Inflammatory macrophage (primary cell): ENCODE data around the gene TEX19.

Experiments used
- DNase-seq, 2 donors: peaks; one replicate each; pipeline ENCODE4 v3.0.0-alpha.2; 2020 to 2022

Gene TEX19

DNA sequence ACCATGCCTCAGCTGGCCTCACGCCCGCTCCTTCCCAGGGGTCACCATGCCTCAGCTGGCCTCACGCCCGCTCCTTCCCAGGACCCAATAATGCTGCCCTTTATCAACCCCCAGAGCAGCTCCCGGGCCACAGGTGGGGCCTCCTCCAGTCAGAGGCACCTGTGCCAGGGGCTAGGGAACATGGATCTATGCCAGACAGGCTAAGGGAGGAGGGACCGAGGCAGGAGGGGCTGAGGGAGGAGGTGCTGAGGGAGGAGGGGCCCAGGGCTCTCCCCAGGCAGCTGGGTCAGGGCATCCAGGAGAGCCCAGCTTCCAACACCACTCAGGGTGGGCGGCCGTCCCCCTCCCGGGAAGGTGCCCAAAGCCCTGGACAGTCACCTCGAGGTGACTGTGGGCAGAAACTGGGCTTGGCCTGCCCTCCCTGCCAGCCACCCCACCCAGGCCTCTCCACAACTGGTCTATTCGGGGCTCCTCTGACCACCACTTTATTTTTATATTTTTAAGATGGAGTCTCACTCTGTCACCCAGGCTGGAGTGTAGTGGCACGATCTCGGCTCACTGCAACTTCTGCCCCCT lies 31.9 kb downstream of the TEX19 start:
- no peak for DNase-seq

GRCh38 chr17:82391496-82392066 lies 32.5 kb downstream of the TEX19 start:
- DNase-seq = no peak

- no peak for DNase-seq
Observed at GRCh38 chr17:82392209-82392920, 33.3 kb downstream of the TEX19 start.

GRCh38 chr17:82392941-82393340 lies 33.9 kb downstream of the TEX19 start:
- no peak for DNase-seq

DNA sequence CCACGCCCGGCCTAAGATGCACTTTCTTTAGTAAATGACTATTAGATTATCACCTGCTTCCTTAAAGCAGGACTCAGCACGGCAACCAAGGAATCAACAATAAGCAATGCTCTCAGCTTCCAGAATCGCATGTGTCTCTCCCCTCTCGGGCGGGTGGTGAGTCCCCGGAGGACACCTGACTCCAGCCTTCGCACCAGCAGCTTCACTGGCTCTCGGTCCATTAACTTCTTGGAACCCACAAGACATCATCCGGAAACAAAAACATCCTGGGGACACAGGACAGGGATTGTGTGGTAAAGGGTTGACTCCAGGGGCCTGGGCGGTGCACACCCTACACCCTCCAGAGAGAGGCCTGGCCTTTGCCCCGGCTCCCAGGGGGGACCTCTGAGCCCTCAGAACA lies 35.2 kb downstream of the TEX19 start:
- DNase-seq = no peak

- DNase-seq = peak in 1 of 2 donors; percentile 13
Observed at GRCh38 chr17:82396601-82397435, 37.8 kb downstream of the TEX19 start.

DNA sequence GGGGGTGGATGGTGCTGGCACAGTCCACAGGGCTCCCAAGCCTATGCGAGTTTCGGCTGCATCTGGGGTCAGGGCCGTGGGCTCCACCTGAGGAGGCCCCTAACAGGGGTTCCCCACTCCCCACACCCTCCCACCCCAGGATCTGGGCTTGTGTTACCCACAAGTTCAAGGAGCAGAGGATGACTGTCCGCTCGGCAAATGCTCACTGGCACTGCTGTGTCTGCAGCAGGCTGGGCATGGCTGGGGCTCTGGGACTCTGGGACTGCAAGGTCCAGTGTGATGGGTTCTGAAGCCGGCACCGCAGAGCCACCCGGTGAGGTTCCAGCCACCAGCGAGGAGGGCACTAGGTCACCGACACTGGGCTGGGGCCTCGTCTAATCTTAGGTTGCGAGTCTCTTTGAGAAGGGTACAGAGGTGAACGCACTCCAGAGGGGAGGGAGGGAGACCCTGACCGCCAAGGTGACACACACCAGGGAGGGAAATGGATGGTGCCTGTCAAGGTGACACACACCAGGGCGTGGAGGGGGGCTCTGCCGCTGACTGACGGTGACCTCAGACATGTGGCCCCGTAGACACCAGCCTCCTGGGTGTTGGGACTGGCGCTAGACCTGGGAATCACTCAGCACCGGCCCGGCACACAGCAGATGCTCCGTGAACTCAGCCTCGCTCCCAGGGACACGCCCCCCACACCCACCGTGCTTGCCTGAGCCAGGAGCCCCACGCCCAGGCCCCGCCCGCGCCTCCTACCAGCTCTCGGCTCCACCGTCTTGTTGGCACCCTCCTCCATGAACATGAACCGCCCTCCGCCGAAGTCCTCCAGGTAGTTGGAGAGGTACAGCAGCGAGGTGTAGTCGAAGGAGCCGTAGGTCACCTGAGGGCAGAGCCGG lies 38.6 kb downstream of the TEX19 start:
- no peak for DNase-seq

GRCh38 chr17:82399041-82399441 lies 40.0 kb downstream of the TEX19 start:
- DNase-seq = peak; percentile 25 to 26

GRCh38 chr17:82399601-82400101 lies 40.6 kb downstream of the TEX19 start:
- no peak for DNase-seq

- DNase-seq = peak; percentile 53 to 67
Observed at GRCh38 chr17:82400206-82400605, 41.2 kb downstream of the TEX19 start.

GRCh38 chr17:82400830-82401229 lies 41.8 kb downstream of the TEX19 start:
- DNase-seq = peak; percentile 83 to 88

- no peak for DNase-seq
Observed at GRCh38 chr17:82402865-82403264, 43.8 kb downstream of the TEX19 start.

- no peak for DNase-seq
Observed at GRCh38 chr17:82403662-82404660, 44.9 kb downstream of the TEX19 start.

GRCh38 chr17:82405051-82405450 lies 46.0 kb downstream of the TEX19 start:
- no peak for DNase-seq

GRCh38 chr17:82406131-82406671 lies 47.2 kb downstream of the TEX19 start:
- no peak for DNase-seq

GRCh38 chr17:82407255-82407654 lies 48.2 kb downstream of the TEX19 start:
- DNase-seq = peak; percentile 45 to 59

DNA sequence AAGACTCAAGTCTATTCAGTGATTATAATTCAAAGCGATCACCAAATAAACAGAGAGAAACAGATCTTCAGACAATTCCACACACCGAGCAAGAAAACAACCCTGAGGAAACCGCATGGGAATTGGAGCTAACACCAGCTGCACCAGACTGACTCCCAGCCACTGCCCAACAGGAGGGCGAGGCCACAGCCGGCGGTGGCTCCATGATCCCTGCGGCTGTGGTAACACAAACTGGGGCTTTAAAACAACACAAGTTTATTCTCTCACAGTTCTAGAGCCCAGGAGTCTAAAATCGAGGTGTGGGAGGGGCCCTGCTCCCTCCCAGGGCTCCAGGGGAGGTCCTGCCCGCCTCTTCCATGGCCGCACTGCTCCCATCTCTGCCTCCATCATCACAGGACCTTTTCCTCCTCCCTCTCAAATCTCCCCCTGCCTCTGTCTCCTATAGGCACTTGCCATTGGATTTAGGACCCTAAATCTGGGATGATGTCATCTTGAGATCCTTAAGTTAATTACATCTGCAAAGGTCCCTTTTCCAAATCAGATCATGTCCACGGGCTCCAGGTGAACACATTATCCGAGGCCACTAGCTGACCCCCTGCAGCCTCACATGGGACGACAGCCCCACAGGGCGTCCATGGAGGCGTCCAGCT lies 49.4 kb downstream of the TEX19 start:
- no peak for DNase-seq

- no peak for DNase-seq
Observed at GRCh38 chr17:82408938-82409318, 49.9 kb downstream of the TEX19 start.

- DNase-seq = no peak
Observed at GRCh38 chr17:82410014-82410716, 51.1 kb downstream of the TEX19 start.
